SU-DHL-6 (cell line): ENCODE measurements around the gene SLC3A2.

Experiments used
- H2AFZ ChIP-seq: fragments of 200-600 bp; sonication (generic); 2 replicates; pipeline ENCODE4 v1.6.1; 2014; ENCODE audit warnings: low read depth, mild to moderate bottlenecking, moderate library complexity, mixed read lengths, antibody characterized with exemption, low read length; ENCODE audit not compliant: severe bottlenecking
- H3F3A ChIP-seq: fragments of 200-600 bp; shearing (Covaris generic); 2 replicates; pipeline ENCODE4 v1.6.0; 2016; ENCODE audit warnings: antibody characterized with exemption, mild to moderate bottlenecking; ENCODE audit not compliant: insufficient read depth
- H3K27ac ChIP-seq: fragments of 200-600 bp; sonication (generic); 2 replicates; pipeline ENCODE4 v1.5.1; 2016; ENCODE audit warnings: low read depth, mild to moderate bottlenecking, low read length, moderate library complexity, mixed read lengths
- H3K27me3 ChIP-seq: fragments of 200-600 bp; sonication (generic), shearing (Covaris generic); 2 replicates; pipeline ENCODE4 v1.6.0; 2014; ENCODE audit warnings: mild to moderate bottlenecking, low read length
- H3K36me3 ChIP-seq: fragments of 200-600 bp; sonication (generic); 2 replicates; pipeline ENCODE4 v1.6.1; 2014; ENCODE audit warnings: mild to moderate bottlenecking, low read length, mixed read lengths
- H3K4me2 ChIP-seq: fragments of 300-600, 200-600 bp; shearing (Covaris generic), sonication (generic); 2 replicates; pipeline ENCODE4 v1.6.0; 2014; ENCODE audit warnings: low read length, low read depth, mild to moderate bottlenecking; ENCODE audit not compliant: poor library complexity, severe bottlenecking
- H3K4me3 ChIP-seq: fragments of 200-600 bp; sonication (generic); 2 replicates; pipeline ENCODE4 v1.5.1; 2014; ENCODE audit warnings: antibody characterized with exemption, low read length, mild to moderate bottlenecking, mixed read lengths; ENCODE audit not compliant: insufficient read depth, poor library complexity, severe bottlenecking
- H3K79me2 ChIP-seq: fragments of 200-600 bp; sonication (generic); 2 replicates; pipeline ENCODE4 v1.6.1; 2014; ENCODE audit warnings: mild to moderate bottlenecking, low read length, moderate library complexity; ENCODE audit not compliant: insufficient read depth
- H3K9ac ChIP-seq: fragments of 200-600 bp; sonication (generic); 2 replicates; pipeline ENCODE4 v1.7.0; 2014; ENCODE audit warnings: mild to moderate bottlenecking, low read length
- H3K9me2 ChIP-seq: fragments of 200-600 bp; sonication (generic); replicated peaks from 2 replicates; pipeline ENCODE4 v1.6.1; 2014; ENCODE audit warnings: low read length; ENCODE audit not compliant: insufficient read depth
- H3K9me3 ChIP-seq: fragments of 200-600 bp; sonication (generic); 2 replicates; pipeline ENCODE4 v1.6.1; 2014; ENCODE audit warnings: low read length, mixed read lengths; ENCODE audit not compliant: insufficient read depth
- H4K20me1 ChIP-seq: fragments of 200-600 bp; sonication (generic); 2 replicates; pipeline ENCODE4 v1.6.1; 2014; ENCODE audit warnings: low read depth, mild to moderate bottlenecking, antibody characterized with exemption, low read length, moderate library complexity, mixed read lengths
- CTCF ChIP-seq: fragments of 200-600 bp; sonication (generic); IDR thresholded peaks from one replicate; pipeline ENCODE4 v1.5.1; 2017; ENCODE audit warnings: antibody characterized with exemption, mild to moderate bottlenecking, low read length, moderate library complexity; ENCODE audit not compliant: insufficient read depth, poor library complexity, severe bottlenecking
- EZH2phosphoT487 ChIP-seq: fragments of 200-600 bp; sonication (generic), shearing (Covaris generic); conservative IDR thresholded peaks from 2 replicates; pipeline ENCODE4 v1.6.1; 2018; ENCODE audit warnings: mild to moderate bottlenecking, antibody characterized with exemption, low read length, moderate library complexity, mixed read lengths

The SLC3A2 gene

GRCh38 chr11:62875698-62876478 lies 4.8 kb upstream of the SLC3A2 start:
- Histone ChIP-seq H3K4me3 (no peak overlapping the region), H3F3A (peaks cover 20% of the 10 kb centered on the region), H4K20me1 (0 out of 2 replicates have a peak, but pooled peaks cover 4% of the 10 kb centered on the region), H3K27me3 (no peaks in the 10 kb centered on the region), H3K9me2 (no peaks in the 10 kb centered on the region), H2AFZ (no peak overlapping the region), H3K4me2 (no peak overlapping the region), H3K79me2 (peaks cover 41% of the 10 kb centered on the region), H3K9ac (no peak overlapping the region), H3K9me3 (no peaks in the 10 kb centered on the region), H3K27ac (no peak overlapping the region), H3K36me3 (peaks cover 5% of the 10 kb centered on the region; the same call in 1 of the 2 replicates)
- TF ChIP-seq EZH2phosphoT487, result no peak
- no peak for TF ChIP-seq CTCF

- Histone ChIP-seq H3K79me2 (peaks cover 41% of the 10 kb centered on the region), H3F3A (peaks cover 22% of the 10 kb centered on the region), H3K36me3 (peaks cover 7% of the 10 kb centered on the region), H3K9me3 (no peaks in the 10 kb centered on the region), H3K27ac (no peak overlapping the region), H4K20me1 (0 out of 2 replicates have a peak, but pooled peaks cover 4% of the 10 kb centered on the region), H3K4me2 (no peak overlapping the region), H3K9ac (no peak overlapping the region), H2AFZ (no peak overlapping the region), H3K4me3 (no peak overlapping the region), H3K27me3 (no peaks in the 10 kb centered on the region), H3K9me2 (no peaks in the 10 kb centered on the region)
- TF ChIP-seq EZH2phosphoT487 (no peak), CTCF (no peak)
Measured at GRCh38 chr11:62876712-62877111, 4.0 kb upstream of the SLC3A2 start.

- no peak overlapping the region for H2AFZ ChIP-seq
- 0 out of 2 replicates have a peak, but pooled peaks cover 2% of the 10 kb centered on the region for H4K20me1 ChIP-seq
- peak overlapping the region; percentile 84 for H3K27ac ChIP-seq
- H3F3A ChIP-seq, result peaks cover 25% of the 10 kb centered on the region
- peaks cover 27% of the 10 kb centered on the region for H3K36me3 ChIP-seq
- peak overlapping the region; percentile 97; the same call in 1 of the 2 replicates for H3K9ac ChIP-seq
- no peak overlapping the region for H3K4me3 ChIP-seq
- peaks cover 41% of the 10 kb centered on the region for H3K79me2 ChIP-seq
- no peaks in the 10 kb centered on the region for H3K9me2 ChIP-seq
- TF ChIP-seq EZH2phosphoT487, result no peak
- no peak for TF ChIP-seq CTCF
- no peaks in the 10 kb centered on the region for H3K27me3 ChIP-seq
- H3K9me3 ChIP-seq, result no peaks in the 10 kb centered on the region
- peak overlapping the region; percentile 93 for H3K4me2 ChIP-seq
Measured at GRCh38 chr11:62879235-62879978, 1.3 kb upstream of the SLC3A2 start.
